NT2/D1 (cell line): ENCODE results near the gene INAVA.

Experiments
- DNase-seq: peaks from one replicate; pipeline ENCODE4 v3.0.0-alpha.2; 2011; ENCODE audit warnings: low read depth, low spot score
- H3K27me3 ChIP-seq: 2 replicates; pipeline ENCODE4 v1.6.0; 2011; ENCODE audit warnings: mild to moderate bottlenecking; ENCODE audit not compliant: insufficient read length, insufficient read depth
- H3K36me3 ChIP-seq: 2 replicates; pipeline ENCODE4 v1.6.1; 2011; ENCODE audit warnings: mild to moderate bottlenecking, low read length, mixed read lengths; ENCODE audit not compliant: insufficient read depth, insufficient read length
- H3K4me1 ChIP-seq: 2 replicates; pipeline ENCODE4 v1.5.1; 2011; ENCODE audit not compliant: insufficient read depth, insufficient read length
- H3K4me3 ChIP-seq: 2 replicates; pipeline ENCODE4 v1.5.1; 2011; ENCODE audit warnings: low read depth; ENCODE audit not compliant: insufficient read length
- H3K9ac ChIP-seq: 2 replicates; pipeline ENCODE4 v1.6.0; 2011; ENCODE audit warnings: low read depth; ENCODE audit not compliant: insufficient read length
- H3K9me3 ChIP-seq: 2 replicates; pipeline ENCODE4 v1.5.1; 2011; ENCODE audit warnings: mild to moderate bottlenecking, low read length; ENCODE audit not compliant: insufficient read depth
- SUZ12 ChIP-seq: IDR thresholded peaks from 2 replicates; pipeline ENCODE4 v1.6.1; 2011; ENCODE audit not compliant: insufficient read length, insufficient read depth; ENCODE audit errors: extremely low read depth
- YY1 ChIP-seq: IDR thresholded peaks from 2 replicates; pipeline ENCODE4 v1.6.1; 2011; ENCODE audit not compliant: insufficient read length, insufficient read depth
- ZNF274 ChIP-seq: IDR thresholded peaks from 2 replicates; pipeline ENCODE4 v1.6.1; 2011; ENCODE audit warnings: mild to moderate bottlenecking, low read depth, low read length

INAVA gene

GRCh38 chr1:200894712-200895442, at the start of gene INAVA:
Gene INAVA (plus strand): TSS chr1:200894900. CDS start chr1:200898401, 3,501 bp downstream.
- Histone ChIP-seq H3K36me3 (peaks cover 47% of the 10 kb centered on the region), H3K27me3 (no peaks in the 10 kb centered on the region), H3K9me3 (no peaks in the 10 kb centered on the region), H3K4me1 (peaks cover 45% of the 10 kb centered on the region), H3K4me3 (peak within 1 kb of the TSS; percentile 16), H3K9ac (peak within 1 kb of the TSS; percentile 62)
- no peak for DNase-seq
- TF ChIP-seq ZNF274 (no peak), SUZ12 (no peak), YY1 (no peak)

GRCh38 chr1:200845360-200845759, 49.3 kb upstream of the INAVA start:
- DNase-seq: no peak
- no peak overlapping the region for H3K9ac ChIP-seq
- peaks cover 81% of the 10 kb centered on the region for H3K36me3 ChIP-seq
- H3K4me3 ChIP-seq: no peak overlapping the region
- H3K4me1 ChIP-seq: no peaks in the 10 kb centered on the region
- H3K9me3 ChIP-seq: no peaks in the 10 kb centered on the region
- no peaks in the 10 kb centered on the region for H3K27me3 ChIP-seq
- TF ChIP-seq YY1 (no peak), SUZ12 (no peak), ZNF274 (no peak)

- no peaks in the 10 kb centered on the region for H3K27me3 ChIP-seq
- no peak for TF ChIP-seq SUZ12
- TF ChIP-seq ZNF274: no peak
- no peak for TF ChIP-seq YY1
- no peak overlapping the region for H3K9ac ChIP-seq
- no peaks in the 10 kb centered on the region for H3K4me1 ChIP-seq
- no peak for DNase-seq
- H3K4me3 ChIP-seq: no peak overlapping the region
- H3K36me3 ChIP-seq: peaks cover 86% of the 10 kb centered on the region
- H3K9me3 ChIP-seq: no peaks in the 10 kb centered on the region
These were observed 48.3 kb upstream of the INAVA start for GRCh38 chr1:200846398-200846797.

- no peak for TF ChIP-seq YY1
- TF ChIP-seq ZNF274: no peak
- no peak for TF ChIP-seq SUZ12
- Histone ChIP-seq H3K4me3 (no peak overlapping the region), H3K4me1 (no peaks in the 10 kb centered on the region), H3K27me3 (no peaks in the 10 kb centered on the region), H3K9me3 (no peaks in the 10 kb centered on the region), H3K9ac (no peak overlapping the region), H3K36me3 (peaks cover 91% of the 10 kb centered on the region)
- no peak for DNase-seq
These were observed 45.3 kb upstream of the INAVA start for GRCh38 chr1:200849430-200849829.

- no peak overlapping the region for H3K4me3 ChIP-seq
- no peaks in the 10 kb centered on the region for H3K4me1 ChIP-seq
- H3K27me3 ChIP-seq: no peaks in the 10 kb centered on the region
- H3K9ac ChIP-seq: no peak overlapping the region
- peaks cover 92% of the 10 kb centered on the region for H3K36me3 ChIP-seq
- TF ChIP-seq ZNF274 (no peak), YY1 (no peak), SUZ12 (no peak)
- DNase-seq: no peak
- no peaks in the 10 kb centered on the region for H3K9me3 ChIP-seq
These were observed 44.1 kb upstream of the INAVA start for GRCh38 chr1:200850554-200850953.

GRCh38 chr1:200856716-200857357, 37.9 kb upstream of the INAVA start:
- DNase-seq: no peak
- H3K36me3 ChIP-seq: peaks cover 64% of the 10 kb centered on the region
- H3K4me3 ChIP-seq: no peak overlapping the region
- H3K9me3 ChIP-seq: no peaks in the 10 kb centered on the region
- no peaks in the 10 kb centered on the region for H3K4me1 ChIP-seq
- H3K9ac ChIP-seq: no peak overlapping the region
- no peaks in the 10 kb centered on the region for H3K27me3 ChIP-seq
- no peak for TF ChIP-seq YY1
- no peak for TF ChIP-seq ZNF274
- no peak for TF ChIP-seq SUZ12

GRCh38 chr1:200857804-200858203, 36.9 kb upstream of the INAVA start:
- H3K4me3 ChIP-seq: no peak overlapping the region
- no peak for TF ChIP-seq YY1
- TF ChIP-seq SUZ12: no peak
- TF ChIP-seq ZNF274: no peak
- peaks cover 62% of the 10 kb centered on the region for H3K36me3 ChIP-seq
- no peak overlapping the region for H3K9ac ChIP-seq
- no peaks in the 10 kb centered on the region for H3K4me1 ChIP-seq
- DNase-seq: no peak
- H3K27me3 ChIP-seq: no peaks in the 10 kb centered on the region
- H3K9me3 ChIP-seq: no peaks in the 10 kb centered on the region
